Vagina (tissue), 2 donors: ENCODE measurements around the gene TNFAIP8L1. TPM values are rescaled to one million over a fixed set of nuclear protein-coding genes. Genes with fewer than 3 reads are reported as not detected.

Source experiments
- DNase-seq, 2 donors: peaks; one replicate each; pipeline ENCODE4 v3.0.0-alpha.2; 2017; ENCODE audit errors: extremely low spot score in 2 of 2
- H3K27ac ChIP-seq: fragments of 200-600 bp; sonication (generic); one replicate; pipeline ENCODE4 v1.5.1; 2019
- H3K27me3 ChIP-seq: fragments of 200-600 bp; sonication (generic); one replicate; pipeline ENCODE4 v1.5.1; 2019
- H3K36me3 ChIP-seq, 2 donors: fragments of 200-600 bp; sonication (generic); one replicate each; pipeline ENCODE4 v1.5.1; 2017 to 2019
- H3K4me1 ChIP-seq: fragments of 200-600 bp; sonication (generic); one replicate; pipeline ENCODE4 v1.5.1; 2019
- H3K4me3 ChIP-seq, 2 donors: fragments of 200-600 bp; sonication (generic); 1 replicate in 1 of 2; 2 replicates in 1 of 2; pipeline ENCODE4 v1.5.1; 2016 to 2019
- H3K9me3 ChIP-seq: fragments of 200-600 bp; sonication (generic); one replicate; pipeline ENCODE4 v1.5.1; 2019
- CTCF ChIP-seq, 3 experiments: fragments of 450-650 bp in 2 of 3; fragments of 200-600 bp in 1 of 3; sonication (generic) in 1 of 3; IDR thresholded peaks; one replicate each; pipeline ENCODE4 v1.5.1; 2017 to 2019; ENCODE audit warnings: antibody characterized with exemption in 3 of 3, mild to moderate bottlenecking in 2 of 3, moderate library complexity in 2 of 3
- POLR2A ChIP-seq, 2 donors: fragments of 450-650 bp; IDR thresholded peaks; one replicate each; pipeline ENCODE4 v1.6.1; 2017; ENCODE audit warnings: antibody characterized with exemption in 2 of 2, mild to moderate bottlenecking in 2 of 2, moderate library complexity in 2 of 2
- POLR2AphosphoS5 ChIP-seq, 2 donors: sonication (generic); formaldehyde crosslinking; IDR thresholded peaks; one replicate each; pipeline ENCODE4 v1.9.0; 2017; ENCODE audit warnings: antibody characterized with exemption in 2 of 2, mild to moderate bottlenecking in 2 of 2, low read depth in 1 of 2; ENCODE audit not compliant: insufficient read depth in 1 of 2
- intact Hi-C: fragments of 100-400 bp; cut with DNase I; formaldehyde crosslinking; loops from one replicate; pipeline ENCODE4 v1.15.1; 2023
- total RNA-seq: library from RNA; depleted of rRNA; stranded (reverse); fragments of >200 nt; gene quantifications from one replicate; pipeline ENCODE4 v1.2.3, GENCODE V29; 2016

Gene TNFAIP8L1
- total RNA-seq, 1 donor from 2014 or later: 13.0 TPM

DNA sequence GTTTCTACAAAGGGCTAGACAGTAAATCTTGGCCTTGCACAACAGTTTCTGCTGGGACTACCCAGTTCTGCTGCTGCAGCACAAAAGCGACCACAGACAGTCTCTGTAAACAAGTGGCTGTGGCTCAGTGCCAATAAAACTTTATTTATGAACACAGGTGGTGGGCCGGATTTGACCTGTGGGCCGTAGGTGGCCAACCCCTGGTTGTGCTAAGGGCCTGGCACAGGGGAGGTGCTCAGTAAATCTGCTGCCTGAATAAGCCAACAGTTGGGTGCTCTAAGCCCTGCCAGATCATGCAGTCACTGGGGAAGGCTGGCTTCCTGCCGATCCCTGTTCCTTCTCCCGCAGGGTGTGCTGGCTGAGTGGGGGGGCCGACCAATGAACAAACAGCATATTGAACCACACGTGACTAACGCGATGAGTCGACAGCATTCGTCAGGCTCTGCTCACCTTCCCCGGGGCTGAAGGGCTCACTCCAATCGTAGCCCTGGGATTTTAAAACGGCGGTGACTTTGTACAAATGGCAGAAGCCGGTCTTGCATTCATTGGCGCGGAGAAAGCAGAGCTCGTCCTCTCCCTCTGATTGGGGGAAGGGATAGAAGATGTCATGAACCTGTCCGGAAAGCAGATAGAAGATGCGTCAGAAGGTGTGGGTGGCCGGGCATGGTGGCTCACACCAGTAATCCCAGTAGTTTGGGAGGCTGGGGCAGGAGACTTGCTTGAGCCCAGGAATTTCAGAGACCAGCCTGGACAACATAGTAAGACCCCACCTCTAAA lies 55.1 kb downstream of the TNFAIP8L1 start:
- TF ChIP-seq CTCF (IDR thresholded peaks at IDR 0.05): no peak
- peak; percentile 36 to 65 for TF ChIP-seq POLR2AphosphoS5 (IDR thresholded peaks at IDR 0.05; ENCODE audit: insufficient read depth in 1 of 2, low read depth in 1 of 2)
- no peak for TF ChIP-seq POLR2A (IDR thresholded peaks at IDR 0.05)
- DNase-seq: peak in 1 of 2 donors; percentile 95

GRCh38 chr19:4695224-4695731 lies 56.0 kb downstream of the TNFAIP8L1 start:
- DNase-seq: no peak
- H3K4me3 ChIP-seq: no peak overlapping the region
- H3K36me3 ChIP-seq: peaks cover 3 to 87% of the 10 kb centered on the region in 2 donors
- TF ChIP-seq POLR2A (IDR thresholded peaks at IDR 0.05) (no peak), POLR2AphosphoS5 (IDR thresholded peaks at IDR 0.05; ENCODE audit: insufficient read depth in 1 of 2, low read depth in 1 of 2) (no peak), CTCF (IDR thresholded peaks at IDR 0.05) (no peak)
- H3K27ac ChIP-seq: peak overlapping the region; percentile 51
- peaks cover 8% of the 10 kb centered on the region for H3K4me1 ChIP-seq
- intact Hi-C loops: no loop called here
- no peaks in the 10 kb centered on the region for H3K27me3 ChIP-seq
- H3K9me3 ChIP-seq: no peaks in the 10 kb centered on the region

More for the DNA sequence above, 55.1 kb downstream of the TNFAIP8L1 start:
- Histone ChIP-seq H3K27ac (peak overlapping the region; percentile 51), H3K4me3 (no peak overlapping the region), H3K9me3 (no peaks in the 10 kb centered on the region), H3K36me3 (peaks cover 3 to 87% of the 10 kb centered on the region in 2 donors), H3K27me3 (no peaks in the 10 kb centered on the region), H3K4me1 (peaks cover 8% of the 10 kb centered on the region)
- intact Hi-C loops: no loop called here

DNA sequence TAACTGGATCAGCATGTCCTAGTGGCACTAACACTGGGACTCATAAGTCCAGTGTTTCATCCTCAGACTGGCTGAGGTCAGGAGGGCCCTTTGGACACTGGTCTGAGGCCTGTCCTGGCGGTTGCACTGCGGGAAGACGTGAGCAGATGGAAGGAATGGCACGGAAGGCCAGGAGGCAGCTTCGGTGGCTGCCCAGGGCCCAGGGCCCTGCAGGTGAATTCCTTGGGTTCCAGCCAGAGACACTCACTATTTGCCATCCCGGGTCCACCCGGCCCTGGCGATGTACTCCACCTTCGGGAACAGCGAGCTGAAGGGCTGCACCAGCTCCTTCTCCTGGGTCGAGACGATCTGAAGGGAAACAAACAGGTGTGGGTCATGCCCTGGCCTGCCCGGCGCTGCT lies 58.0 kb downstream of the TNFAIP8L1 start:
- TF ChIP-seq CTCF (IDR thresholded peaks at IDR 0.05) (no peak), POLR2AphosphoS5 (IDR thresholded peaks at IDR 0.05; ENCODE audit: insufficient read depth in 1 of 2, low read depth in 1 of 2) (no peak), POLR2A (IDR thresholded peaks at IDR 0.05) (no peak)
- H3K36me3 ChIP-seq: peaks cover 3 to 93% of the 10 kb centered on the region in 2 donors
- DNase-seq: no peak

DNA sequence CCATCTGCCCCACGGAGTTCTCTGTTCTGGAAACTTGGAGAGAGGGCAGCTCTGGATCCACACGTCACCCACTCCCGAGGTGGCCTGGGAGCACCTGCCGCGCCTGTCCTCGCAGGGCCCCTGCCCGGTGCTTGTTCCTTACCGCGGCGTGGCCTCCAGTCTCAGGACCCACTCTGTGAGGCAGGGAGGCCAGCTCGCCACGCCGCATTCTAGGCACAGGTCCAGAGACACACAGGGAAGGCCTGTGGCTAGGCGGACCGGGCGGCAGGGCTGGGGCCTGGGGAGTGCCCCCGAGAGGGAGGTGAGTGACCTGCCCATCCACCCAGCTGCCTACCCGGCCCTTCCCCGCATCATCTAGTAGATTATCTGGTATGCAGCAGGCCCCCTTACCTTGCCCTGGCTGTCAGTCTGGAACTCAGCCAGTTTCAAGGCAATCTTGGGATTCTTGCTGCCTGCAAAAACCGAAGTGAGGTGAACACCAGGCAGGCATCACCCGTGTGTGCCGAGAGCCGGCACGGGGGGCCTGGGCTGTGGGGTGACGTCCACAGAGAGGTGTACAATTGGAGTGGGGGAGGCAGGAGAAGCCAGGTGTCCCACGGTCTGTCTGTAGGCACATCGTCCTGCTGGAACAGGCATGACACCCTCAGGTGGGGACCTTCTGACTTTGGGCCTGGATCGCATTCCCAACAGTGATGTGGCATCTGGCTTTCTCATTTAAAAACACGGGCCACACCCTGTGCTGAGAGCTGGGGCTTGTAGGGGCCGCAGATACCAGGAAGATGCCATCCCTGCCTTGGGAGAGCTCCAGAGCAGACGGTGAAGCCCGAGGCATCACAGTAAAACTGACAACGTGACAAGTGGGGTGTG lies 60.7 kb downstream of the TNFAIP8L1 start:
- TF ChIP-seq POLR2A (IDR thresholded peaks at IDR 0.05): no peak
- peak in 1 of 2 donors; percentile 31 for TF ChIP-seq POLR2AphosphoS5 (IDR thresholded peaks at IDR 0.05; ENCODE audit: insufficient read depth in 1 of 2, low read depth in 1 of 2)
- TF ChIP-seq CTCF (IDR thresholded peaks at IDR 0.05): no peak
- Histone ChIP-seq H3K4me3 (no peak overlapping the region), H3K4me1 (peaks cover 11% of the 10 kb centered on the region), H3K27me3 (no peaks in the 10 kb centered on the region), H3K27ac (peak overlapping the region; percentile 47), H3K36me3 (peaks cover 0 to 92% of the 10 kb centered on the region in 2 donors), H3K9me3 (no peaks in the 10 kb centered on the region)
- intact Hi-C loops: no loop called here
- DNase-seq: no peak

More for the DNA sequence above, 58.0 kb downstream of the TNFAIP8L1 start:
- Histone ChIP-seq H3K4me1 (peaks cover 18% of the 10 kb centered on the region), H3K27me3 (no peaks in the 10 kb centered on the region), H3K9me3 (no peaks in the 10 kb centered on the region), H3K4me3 (no peak overlapping the region), H3K27ac (no peak overlapping the region)
- intact Hi-C loops: no loop called here
